Liver (tissue), 9 donors: Measurements from ENCODE around the gene KNDC1. TPM values are rescaled to one million over a fixed set of nuclear protein-coding genes. Genes with fewer than 3 reads are reported as not detected.

Source experiments
- DNase-seq: peaks from one replicate; pipeline ENCODE4 v3.0.0-alpha.2; 2017; ENCODE audit warnings: low spot score
- H3K27ac ChIP-seq, 2 donors: one replicate each; pipeline ENCODE4 v1.7.0; 2013; ENCODE audit warnings: inconsistent platforms in 2 of 2, low read length in 2 of 2, control low read depth in 1 of 2, low read depth in 1 of 2, mild to moderate bottlenecking in 1 of 2
- H3K27me3 ChIP-seq, 4 donors: one replicate each; pipeline versions ENCODE4 v1.6.1 to v1.7.0; 2013; ENCODE audit warnings: low read length in 3 of 4, inconsistent platforms in 1 of 4, mild to moderate bottlenecking in 1 of 4, moderate library complexity in 1 of 4; ENCODE audit not compliant: control insufficient read depth in 4 of 4, insufficient read depth in 4 of 4
- H3K36me3 ChIP-seq, 4 donors: one replicate each; pipeline versions ENCODE4 v1.6.1 to v1.7.0; 2013; ENCODE audit warnings: low read length in 3 of 4, mild to moderate bottlenecking in 3 of 4, low read depth in 1 of 4, moderate library complexity in 1 of 4; ENCODE audit not compliant: control insufficient read depth in 4 of 4, insufficient read depth in 3 of 4
- H3K4me1 ChIP-seq, 4 donors: one replicate each; pipeline versions ENCODE4 v1.6.1 to v1.7.0; 2013; ENCODE audit warnings: low read length in 3 of 4, mild to moderate bottlenecking in 3 of 4, moderate library complexity in 1 of 4; ENCODE audit not compliant: control insufficient read depth in 4 of 4, insufficient read depth in 4 of 4
- H3K4me3 ChIP-seq, 3 donors: one replicate each; pipeline versions ENCODE4 v1.6.1 to v1.7.0; 2013; ENCODE audit warnings: low read length in 3 of 3, control low read depth in 1 of 3, low read depth in 1 of 3, mild to moderate bottlenecking in 1 of 3
- H3K9ac ChIP-seq, 2 donors: one replicate each; pipeline ENCODE4 v1.7.0; 2013; ENCODE audit warnings: low read length in 2 of 2, mild to moderate bottlenecking in 2 of 2, moderate library complexity in 2 of 2, control low read depth in 1 of 2, low read depth in 1 of 2
- H3K9me3 ChIP-seq, 4 donors: one replicate each; pipeline versions ENCODE4 v1.6.1 to v1.7.0; 2013; ENCODE audit warnings: low read length in 3 of 4; ENCODE audit not compliant: control insufficient read depth in 4 of 4
- EGR1 ChIP-seq, 2 donors: IDR thresholded peaks; 2 replicates each; pipeline ENCODE4 v1.6.1; 2016 to 2018; ENCODE audit warnings: antibody characterized with exemption in 2 of 2, low read depth in 2 of 2
- FOXA1 ChIP-seq: IDR thresholded peaks from 2 replicates; pipeline ENCODE4 v1.6.1; 2016; ENCODE audit warnings: antibody characterized with exemption
- FOXA2 ChIP-seq: IDR thresholded peaks from 2 replicates; pipeline ENCODE4 v1.6.1; 2016; ENCODE audit warnings: antibody characterized with exemption
- GABPA ChIP-seq, 2 donors: IDR thresholded peaks in 1 of 2; conservative IDR thresholded peaks in 1 of 2; 2 replicates each; pipeline ENCODE4 v1.6.1; 2016; ENCODE audit warnings: antibody characterized with exemption in 2 of 2, mild to moderate bottlenecking in 1 of 2, moderate library complexity in 1 of 2
- JUND ChIP-seq, 2 donors: IDR thresholded peaks; 2 replicates each; pipeline ENCODE4 v1.6.1; 2016; ENCODE audit warnings: antibody characterized with exemption in 2 of 2
- NR2F2 ChIP-seq: IDR thresholded peaks from 2 replicates; pipeline ENCODE4 v1.6.1; 2016; ENCODE audit warnings: antibody characterized with exemption
- RXRA ChIP-seq, 2 donors: IDR thresholded peaks; 2 replicates each; pipeline ENCODE4 v1.6.1; 2017 to 2018; ENCODE audit warnings: antibody characterized with exemption in 2 of 2, mild to moderate bottlenecking in 1 of 2
- SP1 ChIP-seq: IDR thresholded peaks from 2 replicates; pipeline ENCODE4 v1.6.1; 2018; ENCODE audit warnings: antibody characterized with exemption, mild to moderate bottlenecking
- TAF1 ChIP-seq: conservative IDR thresholded peaks from 2 replicates; pipeline ENCODE4 v1.6.1; 2016; ENCODE audit warnings: antibody characterized with exemption, mild to moderate bottlenecking
- YY1 ChIP-seq: IDR thresholded peaks from 2 replicates; pipeline ENCODE4 v1.6.1; 2016; ENCODE audit warnings: antibody characterized with exemption, mild to moderate bottlenecking
- WGBS: extraction: QIAGEN DNeasy Blood & Tissue Kit; methylation state at CpG from one replicate; pipeline ENCODE4 v1.1.7; 2013; 5-methylcytosine and 5-hydroxymethylcytosine counted together
- polyA plus RNA-seq, 2 donors: library from polyadenylated mRNA; stranded (reverse) in 1 of 2; unstranded in 1 of 2; fragments of 200-250 nt in 1 of 2; fragments of >200 nt in 1 of 2; fragmentation: Nextera tagmentation in 1 of 2; extraction: Ambion mirVana in 1 of 2; gene quantifications; one replicate each; pipeline versions ENCODE4 v1.2.1 to v1.2.3, GENCODE V29; 2013 to 2015
- total RNA-seq, 2 donors: library from RNA; depleted of rRNA; stranded (reverse); fragments of >200 nt; gene quantifications; one replicate each; pipeline ENCODE4 v1.2.3, GENCODE V29; 2014
- TF ChIP-seq, protein P1 (sequence below): IDR thresholded peaks from 2 replicates; pipeline ENCODE4 v1.6.1; 2016; ENCODE audit warnings: antibody characterized with exemption
- TF ChIP-seq, protein P2 (sequence below): IDR thresholded peaks from 2 replicates; pipeline ENCODE4 v1.6.1; 2016; ENCODE audit warnings: antibody characterized with exemption
- TF ChIP-seq, protein P3 (sequence below): fragments of 150-350 bp; IDR thresholded peaks from 2 replicates; pipeline ENCODE4 v1.5.1; 2017; ENCODE audit warnings: improper control_type of control experiment, low read depth, low read length; ENCODE audit not compliant: missing input control
- donor health status: healthy.
- donor health status: healthy.
- donor health status: healthy.
- donor health status: healthy.
- donor health status: healthy.

The KNDC1 gene
- total and polyA plus RNA-seq, 4 donors = 0.53 to 12.9 (median 4.3) TPM

DNA sequence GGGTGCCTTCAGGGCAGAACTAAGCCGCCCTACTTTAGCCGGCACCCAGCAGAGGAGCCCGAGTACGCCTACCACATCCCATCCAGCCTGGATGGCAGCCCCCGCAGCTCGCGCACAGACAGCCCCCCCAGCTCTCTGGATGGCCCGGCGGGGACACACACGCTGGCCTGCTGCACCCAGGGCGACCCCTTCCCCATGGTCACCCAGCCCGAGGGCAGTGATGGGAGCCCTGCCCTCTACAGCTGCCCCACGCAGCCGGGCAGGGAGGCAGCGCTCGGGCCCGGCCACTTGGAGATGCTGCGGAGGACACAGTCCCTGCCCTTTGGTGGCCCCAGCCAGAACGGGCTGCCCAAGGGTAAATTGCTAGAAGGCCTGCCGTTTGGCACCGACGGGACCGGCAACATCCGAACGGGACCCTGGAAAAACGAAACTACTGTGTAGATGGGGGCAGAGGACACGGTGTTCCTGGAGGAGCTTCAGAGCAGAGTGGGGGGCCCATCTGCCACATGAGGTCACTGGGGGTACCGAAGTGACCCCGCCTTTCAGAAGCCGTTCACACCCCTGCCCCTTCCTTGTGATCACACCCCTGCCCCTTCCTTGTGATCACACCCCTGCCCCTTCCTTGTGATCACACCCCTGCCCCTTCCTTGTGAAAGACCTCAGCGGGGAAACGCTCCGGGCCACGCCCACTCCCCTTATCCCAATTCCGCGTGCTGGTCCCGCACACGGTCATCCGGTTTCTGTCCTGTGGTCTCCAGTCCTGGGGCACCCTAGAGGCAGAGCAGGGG is 30.8 kb upstream of the KNDC1 start:
- H3K36me3 ChIP-seq = no peaks in the 10 kb centered on the region
- no peaks in the 10 kb centered on the region for H3K27me3 ChIP-seq
- H3K4me3 ChIP-seq = no peak overlapping the region
- no peak overlapping the region for H3K9ac ChIP-seq
- WGBS = 87% methylated on average over 39 of the region's 39 CpGs
- H3K9me3 ChIP-seq = no peaks in the 10 kb centered on the region
- H3K27ac ChIP-seq = no peak overlapping the region
- no peaks in the 10 kb centered on the region for H3K4me1 ChIP-seq
- TF ChIP-seq, protein P1, sequence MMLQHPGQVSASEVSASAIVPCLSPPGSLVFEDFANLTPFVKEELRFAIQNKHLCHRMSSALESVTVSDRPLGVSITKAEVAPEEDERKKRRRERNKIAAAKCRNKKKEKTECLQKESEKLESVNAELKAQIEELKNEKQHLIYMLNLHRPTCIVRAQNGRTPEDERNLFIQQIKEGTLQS = no peak
- no peak for TF ChIP-seq NR2F2
- no peak for TF ChIP-seq TAF1
- no peak for TF ChIP-seq GABPA (IDR thresholded peaks at IDR 0.05 in 1 of 2, conservative IDR thresholded peaks at IDR 0.05 in 1 of 2)
- TF ChIP-seq RXRA (IDR thresholded peaks at IDR 0.05) = no peak
- TF ChIP-seq, protein P2, sequence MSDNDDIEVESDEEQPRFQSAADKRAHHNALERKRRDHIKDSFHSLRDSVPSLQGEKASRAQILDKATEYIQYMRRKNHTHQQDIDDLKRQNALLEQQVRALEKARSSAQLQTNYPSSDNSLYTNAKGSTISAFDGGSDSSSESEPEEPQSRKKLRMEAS = no peak
- TF ChIP-seq EGR1 (IDR thresholded peaks at IDR 0.05; ENCODE audit: low read depth in 2 of 2) = no peak
- TF ChIP-seq JUND (IDR thresholded peaks at IDR 0.05) = no peak
- no peak for TF ChIP-seq SP1
- TF ChIP-seq FOXA1 = no peak
- TF ChIP-seq, protein P3, sequence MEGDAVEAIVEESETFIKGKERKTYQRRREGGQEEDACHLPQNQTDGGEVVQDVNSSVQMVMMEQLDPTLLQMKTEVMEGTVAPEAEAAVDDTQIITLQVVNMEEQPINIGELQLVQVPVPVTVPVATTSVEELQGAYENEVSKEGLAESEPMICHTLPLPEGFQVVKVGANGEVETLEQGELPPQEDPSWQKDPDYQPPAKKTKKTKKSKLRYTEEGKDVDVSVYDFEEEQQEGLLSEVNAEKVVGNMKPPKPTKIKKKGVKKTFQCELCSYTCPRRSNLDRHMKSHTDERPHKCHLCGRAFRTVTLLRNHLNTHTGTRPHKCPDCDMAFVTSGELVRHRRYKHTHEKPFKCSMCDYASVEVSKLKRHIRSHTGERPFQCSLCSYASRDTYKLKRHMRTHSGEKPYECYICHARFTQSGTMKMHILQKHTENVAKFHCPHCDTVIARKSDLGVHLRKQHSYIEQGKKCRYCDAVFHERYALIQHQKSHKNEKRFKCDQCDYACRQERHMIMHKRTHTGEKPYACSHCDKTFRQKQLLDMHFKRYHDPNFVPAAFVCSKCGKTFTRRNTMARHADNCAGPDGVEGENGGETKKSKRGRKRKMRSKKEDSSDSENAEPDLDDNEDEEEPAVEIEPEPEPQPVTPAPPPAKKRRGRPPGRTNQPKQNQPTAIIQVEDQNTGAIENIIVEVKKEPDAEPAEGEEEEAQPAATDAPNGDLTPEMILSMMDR = no peak
- no peak for DNase-seq

DNA sequence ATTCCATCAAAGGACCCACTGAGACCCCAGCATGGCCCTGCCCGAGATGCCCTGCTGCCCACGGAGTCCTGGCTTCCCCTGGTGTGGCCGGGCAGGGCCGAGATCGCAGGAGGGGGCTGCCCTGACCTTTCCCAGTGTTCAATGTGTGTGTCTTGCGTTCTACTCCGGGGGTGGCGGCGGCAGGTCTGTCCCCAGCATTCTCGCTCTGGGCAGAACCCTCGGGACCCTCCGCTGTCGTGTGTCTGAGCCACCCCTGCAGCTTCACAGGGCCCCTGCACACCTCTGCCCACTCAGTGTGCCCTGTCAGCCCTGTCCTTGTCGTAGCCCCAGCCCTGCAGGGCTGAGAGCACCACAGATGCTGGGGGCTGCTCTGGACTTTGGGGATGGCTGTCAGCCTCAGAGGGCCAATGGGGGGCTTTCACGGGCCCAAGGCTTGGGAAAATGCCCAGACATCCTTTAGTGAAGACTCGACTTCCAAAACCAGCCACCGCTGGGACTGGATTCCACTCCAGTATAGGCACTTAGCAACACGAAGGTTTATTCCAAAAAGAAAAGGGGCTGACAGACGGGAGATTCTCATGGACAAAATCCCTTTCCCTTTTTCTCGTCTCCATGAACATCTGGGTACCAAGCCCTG is 30.0 kb upstream of the KNDC1 start:
- TF ChIP-seq GABPA (IDR thresholded peaks at IDR 0.05 in 1 of 2, conservative IDR thresholded peaks at IDR 0.05 in 1 of 2) = no peak
- no peak for TF ChIP-seq SP1
- TF ChIP-seq EGR1 (IDR thresholded peaks at IDR 0.05; ENCODE audit: low read depth in 2 of 2) = no peak
- TF ChIP-seq, protein P3 = no peak
- no peak for TF ChIP-seq YY1
- TF ChIP-seq TAF1 = no peak
- TF ChIP-seq, protein P2 = no peak
- TF ChIP-seq RXRA (IDR thresholded peaks at IDR 0.05) = no peak
- no peak for TF ChIP-seq FOXA2
- Histone ChIP-seq H3K36me3 (no peaks in the 10 kb centered on the region), H3K9ac (no peak overlapping the region), H3K9me3 (no peaks in the 10 kb centered on the region), H3K27ac (no peak overlapping the region), H3K4me1 (no peaks in the 10 kb centered on the region), H3K27me3 (no peaks in the 10 kb centered on the region), H3K4me3 (no peak overlapping the region)
- WGBS = 79% methylated on average over 20 of the region's 20 CpGs
- no peak for DNase-seq
